Fibroblast of skin of scalp (primary cell): ENCODE results near the gene C19orf44.

Source experiments
- DNase-seq: peaks from one replicate; pipeline ENCODE4 v3.0.0-alpha.2; 2013

C19orf44 gene

GRCh38 chr19:16518061-16518460 is 21.9 kb downstream of the C19orf44 start:
- no peak for DNase-seq

DNA sequence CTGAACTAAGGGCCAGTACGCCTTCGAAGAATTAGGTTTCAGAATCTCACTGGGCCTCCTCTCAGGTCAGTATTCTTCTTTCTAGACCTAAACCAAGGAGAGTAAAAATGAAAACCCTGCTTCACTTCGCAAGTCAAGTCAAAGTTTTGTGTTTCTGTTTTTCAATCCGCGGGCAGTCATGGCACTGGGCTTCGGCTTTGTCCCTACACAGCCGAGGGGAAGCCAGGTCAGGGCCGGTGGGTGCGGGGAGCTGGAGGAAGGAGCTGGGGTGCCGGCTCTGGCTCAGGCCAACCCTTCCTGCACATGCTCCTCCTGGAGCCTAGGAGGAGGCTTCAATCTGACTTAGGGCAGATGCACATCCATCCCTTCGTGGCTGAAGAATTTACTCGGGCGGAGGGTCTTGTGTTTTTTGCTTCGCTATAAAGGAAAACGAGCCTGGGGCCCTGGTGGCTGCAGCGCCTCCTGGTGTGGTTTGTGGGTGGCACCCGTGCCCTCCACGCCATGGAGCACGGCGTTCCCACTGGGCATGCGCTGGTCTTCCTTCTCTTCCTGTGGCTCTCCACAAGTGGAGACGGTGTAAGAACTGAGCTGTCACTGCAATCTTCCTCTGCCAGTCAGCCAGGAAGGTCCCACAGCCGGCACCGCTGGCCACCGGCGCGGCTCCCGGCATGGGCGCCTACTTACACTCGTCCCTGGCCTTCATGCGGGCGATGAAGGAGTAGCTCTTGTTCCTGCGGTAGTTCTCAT is 22.5 kb downstream of the C19orf44 start:
- DNase-seq = no peak

- no peak for DNase-seq
Observed at GRCh38 chr19:16519230-16519687, 23.1 kb downstream of the C19orf44 start.

- DNase-seq = no peak
Observed at GRCh38 chr19:16520074-16520973, 24.1 kb downstream of the C19orf44 start.

- DNase-seq = no peak
Observed at GRCh38 chr19:16520986-16521624, 24.9 kb downstream of the C19orf44 start.

GRCh38 chr19:16521715-16522289 is 25.6 kb downstream of the C19orf44 start:
- DNase-seq = no peak

DNA sequence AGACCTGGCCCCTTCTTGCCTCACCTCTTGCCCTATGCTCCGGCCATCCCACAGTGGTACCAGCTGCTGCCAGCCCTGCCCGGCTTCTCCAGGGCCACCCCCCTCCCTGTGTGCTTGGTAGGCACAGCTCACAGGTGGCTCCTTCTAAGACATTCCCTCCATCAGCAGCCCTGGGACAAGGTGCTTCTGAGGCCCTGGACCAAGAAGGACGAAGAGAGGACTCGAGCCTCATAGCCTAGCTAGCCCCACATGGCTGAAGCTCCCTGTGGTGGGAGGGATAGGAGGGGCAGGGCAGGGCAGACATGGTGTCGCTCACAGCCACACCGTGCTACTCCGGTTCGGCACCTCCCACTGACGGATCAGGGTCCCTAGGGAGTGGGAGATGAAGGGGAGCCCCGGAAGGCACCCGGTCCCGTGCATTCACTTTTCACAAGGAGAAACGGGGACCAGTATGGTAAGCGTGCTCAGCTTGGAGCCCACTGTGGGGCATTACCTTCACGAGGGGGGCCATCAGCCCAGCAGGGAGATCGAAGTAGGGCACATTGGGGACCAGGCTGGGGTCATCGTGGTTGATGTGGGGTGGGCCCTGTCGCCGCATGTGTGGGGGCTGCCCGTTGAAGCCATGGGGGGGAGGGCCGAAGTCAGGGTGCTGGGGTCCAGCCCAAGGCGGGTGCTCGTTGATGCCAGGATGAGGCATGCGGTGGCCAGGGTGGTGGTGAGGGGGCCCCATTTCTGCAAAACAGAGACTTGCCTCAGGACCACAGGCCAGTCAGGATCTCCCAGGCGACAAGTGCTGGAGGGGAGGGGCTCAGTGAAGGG is 26.6 kb downstream of the C19orf44 start:
- no peak for DNase-seq

GRCh38 chr19:16524991-16525734 is 29.0 kb downstream of the C19orf44 start:
- no peak for DNase-seq

GRCh38 chr19:16525751-16526481 is 29.7 kb downstream of the C19orf44 start:
- DNase-seq = no peak

DNA sequence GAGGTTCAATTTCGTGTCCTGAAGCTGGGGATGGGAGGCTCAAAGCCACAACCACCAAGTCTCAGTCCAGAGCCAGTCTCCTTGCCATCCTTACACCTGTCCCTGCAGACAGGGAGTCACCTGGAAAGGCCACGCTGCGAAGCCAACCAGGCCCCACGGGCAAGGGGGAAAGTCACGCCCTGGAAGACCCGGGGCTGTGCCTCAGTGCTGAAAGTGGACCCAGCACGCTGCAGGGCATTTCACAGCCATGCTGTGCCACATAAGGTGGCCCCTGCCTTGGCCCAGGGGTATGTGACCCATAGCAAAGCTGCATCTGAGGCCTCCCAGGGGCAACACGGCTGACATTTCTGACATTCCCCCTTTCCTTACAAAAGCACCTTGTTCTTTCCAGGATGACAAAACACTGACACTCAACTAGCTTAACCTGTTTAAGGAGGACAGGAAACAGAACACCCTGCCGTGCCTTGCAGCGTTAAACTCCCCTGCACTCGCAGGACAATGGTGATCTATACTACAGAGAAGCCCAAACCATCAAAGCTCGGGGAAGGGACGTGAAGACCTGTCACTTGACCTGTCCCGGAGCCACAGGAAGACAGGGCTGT is 31.2 kb downstream of the C19orf44 start:
- no peak for DNase-seq

DNA sequence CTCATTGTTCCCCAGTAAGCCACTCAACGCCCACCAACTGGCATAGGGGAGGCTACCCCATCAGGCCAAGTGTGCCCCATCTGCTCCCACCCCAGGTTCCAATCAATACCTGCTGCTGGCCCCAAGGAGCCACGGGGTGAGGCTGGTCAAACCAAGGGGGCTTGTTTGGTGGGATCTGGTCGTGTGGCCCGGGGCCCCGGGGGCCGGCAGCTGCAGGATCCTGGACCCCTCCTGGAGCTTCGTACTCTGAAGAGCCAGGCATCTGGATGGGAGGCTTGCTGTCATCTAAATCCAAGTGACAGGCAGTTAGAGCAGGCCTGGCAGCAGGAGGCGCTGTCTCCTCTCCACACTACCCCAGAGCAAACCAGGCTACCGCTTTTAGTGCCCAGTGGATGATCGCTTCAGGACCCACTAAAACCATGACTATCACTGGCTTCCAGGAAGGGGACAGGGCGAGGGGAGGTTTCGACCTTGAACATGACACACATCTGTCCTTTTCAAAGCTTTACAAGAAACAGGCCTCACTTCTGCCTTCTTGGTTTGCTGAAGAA is 31.9 kb downstream of the C19orf44 start:
- DNase-seq = no peak

GRCh38 chr19:16529466-16530144 is 33.4 kb downstream of the C19orf44 start:
- no peak for DNase-seq

DNA sequence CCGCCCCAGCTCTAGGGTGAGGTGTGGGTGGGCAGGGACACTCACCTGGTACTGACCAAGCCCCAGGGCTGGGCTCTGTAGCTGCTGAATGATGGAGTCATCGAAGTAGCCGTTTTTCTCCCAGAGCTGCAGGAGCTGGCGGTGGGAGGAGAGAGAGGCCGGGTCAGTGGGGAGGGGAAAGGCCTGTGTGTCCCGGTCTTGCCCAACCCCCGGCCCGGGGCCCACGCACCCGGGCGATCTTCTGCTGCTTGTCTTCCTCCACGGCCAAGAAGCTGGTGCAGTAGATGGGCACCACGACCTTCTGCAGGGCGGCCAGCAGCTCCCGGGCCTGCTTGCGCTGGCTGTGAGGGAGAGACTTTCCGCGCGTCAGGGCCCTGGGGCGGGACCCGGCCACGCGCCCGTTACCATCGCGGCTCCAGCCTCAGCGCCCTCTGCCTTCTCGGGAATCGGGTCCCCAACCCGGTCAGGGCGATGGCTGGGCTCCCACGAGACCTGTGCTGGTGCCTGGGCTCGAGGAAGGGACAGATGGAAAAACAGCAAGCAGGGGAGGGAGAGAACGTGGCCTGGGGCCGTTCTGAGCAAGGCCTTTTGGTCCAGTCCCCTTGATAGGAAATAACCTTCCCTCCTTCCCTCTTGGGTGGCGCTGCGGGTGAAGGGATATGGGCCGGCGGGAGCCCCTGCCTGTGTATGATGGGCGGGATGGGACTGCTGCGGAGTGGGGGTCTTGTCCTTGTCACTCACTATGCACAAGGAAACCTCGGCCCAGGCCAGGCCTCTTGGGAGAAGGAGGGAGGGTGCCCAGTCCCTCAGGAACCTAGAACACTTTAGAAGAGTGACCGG is 34.6 kb downstream of the C19orf44 start:
- no peak for DNase-seq

DNA sequence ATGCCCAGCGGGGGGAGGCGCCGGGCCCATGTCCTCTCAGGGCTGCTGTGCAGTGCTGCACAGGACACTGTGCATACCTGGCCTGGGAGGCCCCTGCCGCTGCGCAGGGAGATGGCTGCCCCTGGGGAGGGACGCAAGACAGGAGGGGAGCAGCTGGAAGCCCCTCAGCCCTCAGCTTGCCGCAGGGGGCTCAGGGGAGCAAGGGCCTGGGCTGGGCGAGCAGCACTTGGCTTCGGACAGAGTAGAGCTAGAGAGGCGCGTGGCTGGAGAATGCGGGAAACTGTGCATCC is 35.1 kb downstream of the C19orf44 start:
- no peak for DNase-seq

DNA sequence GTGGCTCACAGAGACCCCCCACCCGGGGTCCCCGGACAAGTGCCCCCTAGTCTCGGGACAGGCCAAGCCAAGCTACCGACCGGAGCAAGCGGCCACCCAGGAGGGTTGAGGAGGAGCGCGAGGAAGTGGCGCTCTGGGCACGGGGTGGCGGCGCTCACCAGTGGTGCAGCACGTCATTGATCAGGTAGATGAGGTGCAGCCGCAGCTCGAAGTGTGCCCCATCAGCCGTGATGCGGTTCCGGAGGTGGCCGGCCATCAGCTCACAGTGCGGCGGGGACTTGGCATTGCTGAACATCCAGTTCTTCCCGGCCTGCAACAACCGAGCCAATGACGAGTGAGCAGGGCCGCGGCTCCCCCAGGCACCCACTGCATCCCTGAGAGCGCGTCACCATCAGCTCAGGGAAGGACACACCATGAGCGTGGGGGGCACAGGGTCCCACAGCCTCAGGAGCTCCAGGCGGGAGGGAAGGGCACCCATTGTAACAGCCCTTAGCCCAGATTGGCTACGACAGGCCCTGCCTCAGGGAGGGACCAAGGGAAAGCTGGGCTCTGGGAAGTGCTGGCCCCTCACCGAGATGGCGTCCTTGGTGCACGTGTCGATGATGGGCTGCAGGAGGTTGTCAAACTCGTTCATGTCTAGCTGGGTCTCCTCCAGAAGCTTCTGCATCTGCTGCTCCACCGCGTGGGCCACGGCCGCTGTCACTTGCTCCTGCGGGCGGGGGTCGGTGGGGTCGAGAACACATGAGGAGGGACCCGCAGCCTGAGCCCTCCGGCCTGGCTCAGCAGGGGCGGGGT is 36.4 kb downstream of the C19orf44 start:
- DNase-seq = no peak

DNA sequence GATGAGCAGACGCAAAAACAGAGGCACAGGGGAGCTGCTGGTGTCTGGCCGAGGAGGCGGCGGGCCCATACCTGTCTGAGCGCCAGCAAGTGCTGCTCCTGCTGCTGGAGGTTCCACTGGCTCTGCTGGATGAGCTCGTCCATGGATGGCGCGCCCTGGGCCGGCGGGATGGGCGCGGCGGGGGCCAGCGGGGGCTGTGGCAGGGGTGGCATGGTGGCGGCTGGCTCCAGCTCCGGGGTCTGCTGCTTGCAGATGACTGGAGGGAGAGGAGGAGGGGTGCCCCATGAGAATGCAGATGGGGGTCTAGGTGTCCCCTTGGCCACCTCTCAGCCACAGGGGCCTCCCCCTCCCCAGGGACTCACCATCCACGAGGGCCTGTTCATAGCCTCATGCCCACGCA is 39.2 kb downstream of the C19orf44 start:
- DNase-seq = no peak

GRCh38 chr19:16536130-16536529 is 39.9 kb downstream of the C19orf44 start:
- DNase-seq = no peak

- DNase-seq = no peak
Observed at GRCh38 chr19:16537111-16537510, 40.9 kb downstream of the C19orf44 start.
